Measurements from ENCODE around the gene KRT13.

The KRT13 gene

GRCh38 chr17:41455236-41455635, 50.2 kb downstream of the KRT13 start:
- H4K20me1 ChIP-seq (ENCODE audit: low read depth, low read length), result no peaks in the 10 kb centered on the region
- no peaks in the 10 kb centered on the region for H3K9me3 ChIP-seq (ENCODE audit: insufficient read depth, low read length)
- H3K27me3 ChIP-seq (ENCODE audit: low read length), result no peaks in the 10 kb centered on the region
- H3K27ac ChIP-seq (ENCODE audit: low read depth, low read length), result no peak overlapping the region
- H3F3A ChIP-seq (ENCODE audit: insufficient read depth), result no peaks in the 10 kb centered on the region
- no peak for TF ChIP-seq EZH2phosphoT487 (conservative IDR thresholded peaks at IDR 0.05; ENCODE audit: low read length)
- no peak for TF ChIP-seq CTCF (IDR thresholded peaks at IDR 0.05; ENCODE audit: insufficient read depth, low read length, poor library complexity, severe bottlenecking)
- no peaks in the 10 kb centered on the region for H3K9me2 ChIP-seq (replicated peaks; ENCODE audit: insufficient read depth, low read length)
- H3K36me3 ChIP-seq (ENCODE audit: low read length), result no peaks in the 10 kb centered on the region
- no peak overlapping the region for H3K4me2 ChIP-seq (ENCODE audit: low read depth, low read length, poor library complexity, severe bottlenecking)
- H3K9ac ChIP-seq (ENCODE audit: low read length), result no peak overlapping the region
- H3K79me2 ChIP-seq (ENCODE audit: insufficient read depth, low read length), result no peaks in the 10 kb centered on the region
- no peak overlapping the region for H3K4me3 ChIP-seq (ENCODE audit: insufficient read depth, low read length, poor library complexity, severe bottlenecking)
- H2AFZ ChIP-seq (ENCODE audit: low read depth, low read length, severe bottlenecking), result no peak overlapping the region

GRCh38 chr17:41453066-41453465, 52.3 kb downstream of the KRT13 start:
- H3K27ac ChIP-seq (ENCODE audit: low read depth, low read length), result no peak overlapping the region

GRCh38 chr17:41452281-41452680, 53.1 kb downstream of the KRT13 start:
- TF ChIP-seq EZH2phosphoT487 (conservative IDR thresholded peaks at IDR 0.05; ENCODE audit: low read length), result no peak
- TF ChIP-seq CTCF (IDR thresholded peaks at IDR 0.05; ENCODE audit: insufficient read depth, low read length, poor library complexity, severe bottlenecking), result no peak
- H3K27ac ChIP-seq (ENCODE audit: low read depth, low read length), result no peak overlapping the region
- H3K4me2 ChIP-seq (ENCODE audit: low read depth, low read length, poor library complexity, severe bottlenecking), result no peak overlapping the region
- no peak overlapping the region for H3K9ac ChIP-seq (ENCODE audit: low read length)
- H3K4me3 ChIP-seq (ENCODE audit: insufficient read depth, low read length, poor library complexity, severe bottlenecking), result no peak overlapping the region
- H2AFZ ChIP-seq (ENCODE audit: low read depth, low read length, severe bottlenecking), result no peak overlapping the region
- H3K9me2 ChIP-seq (replicated peaks; ENCODE audit: insufficient read depth, low read length), result no peaks in the 10 kb centered on the region
- no peaks in the 10 kb centered on the region for H3K36me3 ChIP-seq (ENCODE audit: low read length)
- no peaks in the 10 kb centered on the region for H3F3A ChIP-seq (ENCODE audit: insufficient read depth)
- H4K20me1 ChIP-seq (ENCODE audit: low read depth, low read length), result no peaks in the 10 kb centered on the region
- H3K79me2 ChIP-seq (ENCODE audit: insufficient read depth, low read length), result no peaks in the 10 kb centered on the region
- no peaks in the 10 kb centered on the region for H3K9me3 ChIP-seq (ENCODE audit: insufficient read depth, low read length)
- no peaks in the 10 kb centered on the region for H3K27me3 ChIP-seq (ENCODE audit: low read length)

More at GRCh38 chr17:41453066-41453465, 52.3 kb downstream of the KRT13 start:
- Histone ChIP-seq H3K27me3 (ENCODE audit: low read length) (no peaks in the 10 kb centered on the region), H4K20me1 (ENCODE audit: low read depth, low read length) (no peaks in the 10 kb centered on the region), H3K79me2 (ENCODE audit: insufficient read depth, low read length) (no peaks in the 10 kb centered on the region), H3K36me3 (ENCODE audit: low read length) (no peaks in the 10 kb centered on the region), H3K9me3 (ENCODE audit: insufficient read depth, low read length) (no peaks in the 10 kb centered on the region), H3K9ac (ENCODE audit: low read length) (no peak overlapping the region), H3F3A (ENCODE audit: insufficient read depth) (no peaks in the 10 kb centered on the region), H2AFZ (ENCODE audit: low read depth, low read length, severe bottlenecking) (no peak overlapping the region), H3K9me2 (replicated peaks; ENCODE audit: insufficient read depth, low read length) (no peaks in the 10 kb centered on the region), H3K4me3 (ENCODE audit: insufficient read depth, low read length, poor library complexity, severe bottlenecking) (no peak overlapping the region), H3K4me2 (ENCODE audit: low read depth, low read length, poor library complexity, severe bottlenecking) (no peak overlapping the region)
- no peak for TF ChIP-seq EZH2phosphoT487 (conservative IDR thresholded peaks at IDR 0.05; ENCODE audit: low read length)
- no peak for TF ChIP-seq CTCF (IDR thresholded peaks at IDR 0.05; ENCODE audit: insufficient read depth, low read length, poor library complexity, severe bottlenecking)
